Measurements from ENCODE around the gene PRM1. TPM values are rescaled to one million over a fixed set of nuclear protein-coding genes. Genes with fewer than 3 reads are reported as not detected.
A peak's percentile ranks its signal among the peaks of the same experiment; 100 is the strongest.

Gene PRM1
- total and polyA plus RNA-seq, 2 of the 13 experiments (the other 11 are each of a cell fraction or from before 2014, with no cell fraction given), result not detected

GRCh38 chr16:11255737-11256660, 25.1 kb downstream of the PRM1 start, which contains the start of gene SOCS1 (continued):
- TF ChIP-seq ZNF597 (CRISPR knock-in tag; IDR thresholded peaks at IDR 0.05) (no peak), CREBL2 (CRISPR knock-in tag; IDR thresholded peaks at IDR 0.05; ENCODE audit: borderline replicate concordance) (no peak), NFRKB (IDR thresholded peaks at IDR 0.05) (no peak), NFKBIZ (CRISPR knock-in tag; IDR thresholded peaks at IDR 0.05) (peak; percentile 38; the same call in 1 of the 2 replicates), ZSCAN20 (CRISPR knock-in tag; IDR thresholded peaks at IDR 0.05; ENCODE audit: borderline replicate concordance) (peak; percentile 92), RBM39 (IDR thresholded peaks at IDR 0.05; ENCODE audit: low read depth, low read length, poor library complexity, severe bottlenecking) (no peak), BRCA1 (CRISPR knock-in tag; IDR thresholded peaks at IDR 0.05) (peak; percentile 11; the same call in 1 of the 2 replicates), ZNF543 (CRISPR knock-in tag; IDR thresholded peaks at IDR 0.05) (0 out of 2 replicates have a peak, but pooled peaks have one; percentile 59), MAF1 (CRISPR knock-in tag; IDR thresholded peaks at IDR 0.05; ENCODE audit: borderline replicate concordance) (peak; percentile 78; the same call in 1 of the 2 replicates), KLF13 (CRISPR knock-in tag; IDR thresholded peaks at IDR 0.05) (no peak), GABPB1 (CRISPR knock-in tag; IDR thresholded peaks at IDR 0.05) (peak; percentile 67; the same call in 1 of the 2 replicates), ZNF768 (CRISPR knock-in tag; IDR thresholded peaks at IDR 0.05) (peak; percentile 77), KLF15 (CRISPR knock-in tag; IDR thresholded peaks at IDR 0.05; ENCODE audit: borderline replicate concordance) (peak; percentile 47; the same call in 1 of the 2 replicates), SUZ12 (IDR thresholded peaks at IDR 0.05; ENCODE audit: low read depth, low read length) (no peak), ZFYVE20 (CRISPR knock-in tag; IDR thresholded peaks at IDR 0.05; ENCODE audit: borderline replicate concordance, low read depth) (peak; percentile 86), ZNF326 (CRISPR knock-in tag; IDR thresholded peaks at IDR 0.05; ENCODE audit: borderline replicate concordance) (no peak)
- TF ChIP-seq, protein P1, sequence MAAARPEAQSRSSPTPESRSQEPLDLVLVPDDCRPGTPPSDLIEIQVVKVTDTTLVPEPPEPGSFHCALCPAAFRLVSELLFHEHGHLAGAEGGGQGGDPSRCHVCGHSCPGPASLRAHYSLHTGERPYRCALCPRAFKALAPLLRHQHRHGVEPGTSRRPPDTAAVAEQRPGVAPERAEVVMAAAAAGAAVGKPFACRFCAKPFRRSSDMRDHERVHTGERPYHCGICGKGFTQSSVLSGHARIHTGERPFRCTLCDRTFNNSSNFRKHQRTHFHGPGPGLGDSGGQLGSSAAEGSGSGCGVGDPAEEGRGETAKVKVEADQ (CRISPR knock-in tag; IDR thresholded peaks at IDR 0.05; ENCODE audit: borderline replicate concordance), result no peak
- TF ChIP-seq, protein P2, sequence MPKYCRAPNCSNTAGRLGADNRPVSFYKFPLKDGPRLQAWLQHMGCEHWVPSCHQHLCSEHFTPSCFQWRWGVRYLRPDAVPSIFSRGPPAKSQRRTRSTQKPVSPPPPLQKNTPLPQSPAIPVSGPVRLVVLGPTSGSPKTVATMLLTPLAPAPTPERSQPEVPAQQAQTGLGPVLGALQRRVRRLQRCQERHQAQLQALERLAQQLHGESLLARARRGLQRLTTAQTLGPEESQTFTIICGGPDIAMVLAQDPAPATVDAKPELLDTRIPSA (CRISPR knock-in tag; IDR thresholded peaks at IDR 0.05; ENCODE audit: borderline replicate concordance), result peak; percentile 96
- TF ChIP-seq, protein P3, sequence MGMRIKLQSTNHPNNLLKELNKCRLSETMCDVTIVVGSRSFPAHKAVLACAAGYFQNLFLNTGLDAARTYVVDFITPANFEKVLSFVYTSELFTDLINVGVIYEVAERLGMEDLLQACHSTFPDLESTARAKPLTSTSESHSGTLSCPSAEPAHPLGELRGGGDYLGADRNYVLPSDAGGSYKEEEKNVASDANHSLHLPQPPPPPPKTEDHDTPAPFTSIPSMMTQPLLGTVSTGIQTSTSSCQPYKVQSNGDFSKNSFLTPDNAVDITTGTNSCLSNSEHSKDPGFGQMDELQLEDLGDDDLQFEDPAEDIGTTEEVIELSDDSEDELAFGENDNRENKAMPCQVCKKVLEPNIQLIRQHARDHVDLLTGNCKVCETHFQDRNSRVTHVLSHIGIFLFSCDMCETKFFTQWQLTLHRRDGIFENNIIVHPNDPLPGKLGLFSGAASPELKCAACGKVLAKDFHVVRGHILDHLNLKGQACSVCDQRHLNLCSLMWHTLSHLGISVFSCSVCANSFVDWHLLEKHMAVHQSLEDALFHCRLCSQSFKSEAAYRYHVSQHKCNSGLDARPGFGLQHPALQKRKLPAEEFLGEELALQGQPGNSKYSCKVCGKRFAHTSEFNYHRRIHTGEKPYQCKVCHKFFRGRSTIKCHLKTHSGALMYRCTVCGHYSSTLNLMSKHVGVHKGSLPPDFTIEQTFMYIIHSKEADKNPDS (CRISPR knock-in tag; IDR thresholded peaks at IDR 0.05), result no peak
- TF ChIP-seq, protein P4, sequence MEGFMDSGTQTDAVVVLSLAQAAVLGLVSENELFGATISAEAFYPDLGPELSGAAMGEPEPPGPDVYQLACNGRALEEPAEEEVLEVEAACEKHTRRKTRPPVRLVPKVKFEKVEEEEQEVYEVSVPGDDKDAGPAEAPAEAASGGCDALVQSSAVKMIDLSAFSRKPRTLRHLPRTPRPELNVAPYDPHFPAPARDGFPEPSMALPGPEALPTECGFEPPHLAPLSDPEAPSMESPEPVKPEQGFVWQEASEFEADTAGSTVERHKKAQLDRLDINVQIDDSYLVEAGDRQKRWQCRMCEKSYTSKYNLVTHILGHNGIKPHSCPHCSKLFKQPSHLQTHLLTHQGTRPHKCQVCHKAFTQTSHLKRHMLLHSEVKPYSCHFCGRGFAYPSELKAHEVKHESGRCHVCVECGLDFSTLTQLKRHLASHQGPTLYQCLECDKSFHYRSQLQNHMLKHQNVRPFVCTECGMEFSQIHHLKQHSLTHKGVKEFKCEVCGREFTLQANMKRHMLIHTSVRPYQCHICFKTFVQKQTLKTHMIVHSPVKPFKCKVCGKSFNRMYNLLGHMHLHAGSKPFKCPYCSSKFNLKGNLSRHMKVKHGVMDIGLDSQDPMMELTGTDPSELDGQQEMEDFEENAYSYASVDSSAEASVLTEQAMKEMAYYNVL (CRISPR knock-in tag; IDR thresholded peaks at IDR 0.05; ENCODE audit: borderline replicate concordance), result no peak; the same call in 1 of the 2 replicates
- TF ChIP-seq, protein P5, sequence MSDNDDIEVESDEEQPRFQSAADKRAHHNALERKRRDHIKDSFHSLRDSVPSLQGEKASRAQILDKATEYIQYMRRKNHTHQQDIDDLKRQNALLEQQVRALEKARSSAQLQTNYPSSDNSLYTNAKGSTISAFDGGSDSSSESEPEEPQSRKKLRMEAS (IDR thresholded peaks at IDR 0.05), result peak; percentile 48; the same call in 1 of the 2 replicates
